MM.1S (cell line): ENCODE data around the gene GRM1.

ENCODE experiments used
- DNase-seq: peaks from one replicate; pipeline ENCODE4 v3.0.0-alpha.2; 2015
- H2AFZ ChIP-seq: fragments of 300-600 bp; sonication (generic); 2 replicates; pipeline ENCODE4 v1.6.0; 2016; ENCODE audit warnings: antibody characterized with exemption, low read length
- H3F3A ChIP-seq: fragments of 300-600 bp; sonication (generic); 2 replicates; pipeline ENCODE4 v1.6.1; 2016; ENCODE audit warnings: mild to moderate bottlenecking, antibody characterized with exemption, low read length, moderate library complexity, mixed read lengths; ENCODE audit not compliant: insufficient read depth
- H3K27ac ChIP-seq: fragments of 300-600 bp; sonication (generic); 2 replicates; pipeline ENCODE4 v1.5.1; 2016; ENCODE audit warnings: mild to moderate bottlenecking, low read length
- H3K27me3 ChIP-seq: fragments of 300-600 bp; sonication (generic); replicated peaks from 2 replicates; pipeline ENCODE4 v1.6.0; 2016; ENCODE audit warnings: low read length; ENCODE audit not compliant: insufficient read depth
- H3K36me3 ChIP-seq: fragments of 300-600 bp; sonication (generic); replicated peaks from 2 replicates; pipeline ENCODE4 v1.6.1; 2016; ENCODE audit warnings: mild to moderate bottlenecking, low read length, mixed read lengths; ENCODE audit not compliant: insufficient read depth
- H3K4me1 ChIP-seq: fragments of 300-600 bp; sonication (generic); 2 replicates; pipeline ENCODE4 v1.6.1; 2016; ENCODE audit warnings: low read length, mixed read lengths
- H3K4me2 ChIP-seq: fragments of 300-600 bp; sonication (generic); 2 replicates; pipeline ENCODE4 v1.6.0; 2016; ENCODE audit warnings: low read depth, low read length
- H3K4me3 ChIP-seq: fragments of 300-600 bp; sonication (generic); 2 replicates; pipeline ENCODE4 v1.5.1; 2016; ENCODE audit warnings: low read length, mixed read lengths
- H3K79me2 ChIP-seq: fragments of 300-600 bp; sonication (generic); 2 replicates; pipeline ENCODE4 v1.6.1; 2016; ENCODE audit warnings: mixed run types, low read length, mixed read lengths
- H3K9ac ChIP-seq: fragments of 300-600 bp; sonication (generic); 2 replicates; pipeline ENCODE4 v1.6.1; 2016; ENCODE audit warnings: low read length, mixed read lengths
- H3K9me2 ChIP-seq: fragments of 300-600 bp; sonication (generic); replicated peaks from 2 replicates; pipeline ENCODE4 v1.6.1; 2016; ENCODE audit warnings: mild to moderate bottlenecking, low read length, mixed read lengths; ENCODE audit not compliant: insufficient read depth
- H3K9me3 ChIP-seq: fragments of 300-600 bp; sonication (generic); replicated peaks from 2 replicates; pipeline ENCODE4 v1.6.1; 2016; ENCODE audit warnings: mild to moderate bottlenecking, low read length, mixed read lengths; ENCODE audit not compliant: insufficient read depth
- H4K20me1 ChIP-seq: fragments of 300-600 bp; sonication (generic); 2 replicates; pipeline ENCODE4 v1.6.1; 2016; ENCODE audit warnings: mild to moderate bottlenecking, low read length, moderate library complexity, mixed read lengths; ENCODE audit not compliant: insufficient read depth
- CTCF ChIP-seq: fragments of 300-600 bp; sonication (generic); IDR thresholded peaks from 2 replicates; pipeline ENCODE4 v1.5.1; 2016; ENCODE audit warnings: antibody characterized with exemption, low read length, mixed read lengths
- EZH2 ChIP-seq: fragments of 300-600 bp; sonication (generic); optimal IDR thresholded peaks from 2 replicates; pipeline ENCODE3; 2017; ENCODE audit warnings: low read depth, mild to moderate bottlenecking, antibody characterized with exemption, low read length, mixed read lengths
- EZH2phosphoT487 ChIP-seq: fragments of 300-600 bp; sonication (generic); IDR thresholded peaks from 2 replicates; pipeline ENCODE4 v1.6.1; 2018; ENCODE audit warnings: antibody characterized with exemption, low read length

Gene GRM1

GRCh38 chr6:146470091-146470770 lies 441.4 kb downstream of the GRM1 start:
- Histone ChIP-seq H3K27ac (no peak overlapping the region), H3K9me3 (no peaks in the 10 kb centered on the region), H3K36me3 (no peaks in the 10 kb centered on the region), H4K20me1 (no peaks in the 10 kb centered on the region), H2AFZ (no peak overlapping the region), H3K4me2 (no peak overlapping the region), H3K4me3 (no peak overlapping the region), H3K4me1 (no peaks in the 10 kb centered on the region), H3K9me2 (no peaks in the 10 kb centered on the region), H3F3A (no peaks in the 10 kb centered on the region), H3K9ac (no peak overlapping the region), H3K79me2 (no peaks in the 10 kb centered on the region), H3K27me3 (no peaks in the 10 kb centered on the region)
- no peak for TF ChIP-seq CTCF
- no peak for TF ChIP-seq EZH2
- DNase-seq: no peak

- H3K36me3 ChIP-seq: no peaks in the 10 kb centered on the region
- H4K20me1 ChIP-seq: no peaks in the 10 kb centered on the region
- no peaks in the 10 kb centered on the region for H3K79me2 ChIP-seq
- H3K4me3 ChIP-seq: no peak overlapping the region
- H3K9me2 ChIP-seq: no peaks in the 10 kb centered on the region
- no peak overlapping the region for H3K27ac ChIP-seq
- no peaks in the 10 kb centered on the region for H3K4me1 ChIP-seq
- no peaks in the 10 kb centered on the region for H3K27me3 ChIP-seq
- no peak for TF ChIP-seq EZH2
- TF ChIP-seq EZH2phosphoT487: no peak
- no peak for TF ChIP-seq CTCF
- no peak for DNase-seq
- H3F3A ChIP-seq: no peaks in the 10 kb centered on the region
- no peak overlapping the region for H3K9ac ChIP-seq
- no peak overlapping the region for H2AFZ ChIP-seq
- no peaks in the 10 kb centered on the region for H3K9me3 ChIP-seq
- H3K4me2 ChIP-seq: no peak overlapping the region
These were observed 444.1 kb downstream of the GRM1 start for GRCh38 chr6:146472918-146473317.

- Histone ChIP-seq H3K9me2 (no peaks in the 10 kb centered on the region), H2AFZ (no peak overlapping the region), H3K79me2 (no peaks in the 10 kb centered on the region), H3K4me3 (no peak overlapping the region), H3K4me2 (no peak overlapping the region), H3K36me3 (no peaks in the 10 kb centered on the region), H4K20me1 (no peaks in the 10 kb centered on the region), H3K9ac (no peak overlapping the region), H3K27me3 (no peaks in the 10 kb centered on the region), H3K9me3 (no peaks in the 10 kb centered on the region), H3K4me1 (no peaks in the 10 kb centered on the region), H3F3A (no peaks in the 10 kb centered on the region), H3K27ac (no peak overlapping the region)
- no peak for DNase-seq
- TF ChIP-seq CTCF (no peak), EZH2phosphoT487 (no peak), EZH2 (no peak)
These were observed 452.7 kb downstream of the GRM1 start for GRCh38 chr6:146481527-146481926.
